Stimulated activated CD4-positive, alpha-beta T cell treated with anti-CD3 and anti-CD28 coated beads, Interleukin-1b, Interleukin-23, amount 100 ng/mL, for 48 hours (primary cell): ENCODE data around the gene SMYD3.
"Not testable (repeated sequence)": the region's sequence is repeated elsewhere in the genome, so short reads cannot be mapped to it uniquely, and the experiment has no call there.

Source experiments
- DNase-seq: peaks from one replicate; pipeline ENCODE4 v3.0.0-alpha.2; 2020

SMYD3 gene

GRCh38 chr1:245855846-245856730 is 651.0 kb downstream of the SMYD3 start:
- DNase-seq = no peak

- DNase-seq = no peak
These were observed 653.8 kb downstream of the SMYD3 start for GRCh38 chr1:245853291-245853690.

- no peak for DNase-seq
These were observed 664.0 kb downstream of the SMYD3 start for GRCh38 chr1:245843101-245843500.

GRCh38 chr1:245842106-245842505 is 665.0 kb downstream of the SMYD3 start:
- DNase-seq = no peak

GRCh38 chr1:245840971-245841370 is 666.1 kb downstream of the SMYD3 start:
- no peak for DNase-seq

- DNase-seq = no peak
These were observed 669.4 kb downstream of the SMYD3 start for GRCh38 chr1:245837718-245838117.

- DNase-seq = no peak
These were observed 671.7 kb downstream of the SMYD3 start for GRCh38 chr1:245835386-245835785.

GRCh38 chr1:245834002-245834401 is 673.1 kb downstream of the SMYD3 start:
- DNase-seq = no peak

- DNase-seq = no peak
These were observed 674.1 kb downstream of the SMYD3 start for GRCh38 chr1:245832771-245833527.

- DNase-seq = no peak
These were observed 675.6 kb downstream of the SMYD3 start for GRCh38 chr1:245831518-245831917.

- DNase-seq = no peak
These were observed 677.3 kb downstream of the SMYD3 start for GRCh38 chr1:245829826-245830225.

GRCh38 chr1:245829194-245829593 is 677.9 kb downstream of the SMYD3 start:
- DNase-seq = no peak

GRCh38 chr1:245827301-245827700 is 679.8 kb downstream of the SMYD3 start:
- no peak for DNase-seq

GRCh38 chr1:245825128-245825901 is 681.8 kb downstream of the SMYD3 start:
- no peak for DNase-seq

GRCh38 chr1:245823408-245824147 is 683.5 kb downstream of the SMYD3 start:
- DNase-seq = no peak

- no peak for DNase-seq
These were observed 684.1 kb downstream of the SMYD3 start for GRCh38 chr1:245822996-245823395.

GRCh38 chr1:245818363-245818762 is 688.7 kb downstream of the SMYD3 start:
- DNase-seq = not testable (repeated sequence)

- DNase-seq = not testable (repeated sequence)
These were observed 690.6 kb downstream of the SMYD3 start for GRCh38 chr1:245816496-245816895.

GRCh38 chr1:245814651-245815050 is 692.4 kb downstream of the SMYD3 start:
- no peak for DNase-seq

GRCh38 chr1:245812278-245812677 is 694.8 kb downstream of the SMYD3 start:
- DNase-seq = no peak

GRCh38 chr1:245810789-245811337 is 696.2 kb downstream of the SMYD3 start:
- no peak for DNase-seq

GRCh38 chr1:245810181-245810769 is 696.8 kb downstream of the SMYD3 start:
- no peak for DNase-seq
